Glomerular visceral epithelial cell (primary cell): ENCODE data around the gene PROKR2.

Experiments
- DNase-seq: peaks from one replicate; pipeline ENCODE4 v3.0.0-alpha.2; 2016; ENCODE audit errors: extremely low spot score

Gene PROKR2

GRCh38 chr20:5282561-5282960, 34.2 kb downstream of the PROKR2 start:
- DNase-seq: no peak

- no peak for DNase-seq
These were observed 37.1 kb downstream of the PROKR2 start for GRCh38 chr20:5279661-5280060.

GRCh38 chr20:5272268-5272667, 44.5 kb downstream of the PROKR2 start:
- DNase-seq: no peak

GRCh38 chr20:5270603-5271002, 46.2 kb downstream of the PROKR2 start:
- DNase-seq: no peak

- no peak for DNase-seq
These were observed 48.3 kb downstream of the PROKR2 start for GRCh38 chr20:5268449-5268848.

GRCh38 chr20:5267092-5267491, 49.7 kb downstream of the PROKR2 start:
- no peak for DNase-seq
